ENCODE measurements around the gene OPCML. TPM values are rescaled to one million over a fixed set of nuclear protein-coding genes. Genes with fewer than 3 reads are reported as not detected.

The OPCML gene
- total and polyA plus RNA-seq, 2 donors (not counting 1 experiment from before 2014, with no cell fraction given), result not detected

DNA sequence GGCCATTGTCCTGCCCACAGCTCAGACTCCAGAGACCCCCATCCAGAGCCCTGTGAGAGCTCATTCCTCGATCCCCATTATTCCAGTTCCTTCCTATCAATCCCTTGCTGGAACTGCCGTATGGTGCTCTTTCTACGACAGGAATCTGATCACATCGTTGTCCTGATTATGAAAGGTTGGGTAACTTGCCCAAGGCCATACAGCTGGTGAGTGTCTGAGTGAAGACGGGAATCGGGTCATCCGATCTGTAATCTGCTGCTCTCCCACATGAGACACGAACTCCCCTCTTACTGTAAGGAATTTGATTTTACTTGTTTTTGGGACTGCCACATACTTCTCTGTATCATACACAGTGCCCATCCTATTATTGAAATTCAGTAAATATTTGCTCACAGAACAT is 149.1 kb downstream of the OPCML start:
- DNase-seq (no peak), ATAC-seq (ENCODE audit: low read depth) (no peak)
- Mint-ChIP-seq H3K9me3 (ENCODE audit: insufficient read depth) (no peaks in the 10 kb centered on the region), H3K27ac (no peak overlapping the region), H3K4me3 (no peak overlapping the region), H3K4me1 (no peaks in the 10 kb centered on the region), H3K27me3 (no peaks in the 10 kb centered on the region)
- Histone ChIP-seq H3K27me3 (replicated peaks in 1 of 4; ENCODE audit: control extremely low read depth in 1 of 4, control insufficient read depth in 3 of 4, insufficient read depth in 4 of 4, low read length in 3 of 4) (no peaks in the 10 kb centered on the region), H3K9ac (ENCODE audit: low read length) (no peak overlapping the region), H4K20me1 (ENCODE audit: control insufficient read depth, insufficient read depth, low read length, poor library complexity, severe bottlenecking) (no peaks in the 10 kb centered on the region), H3K79me2 (ENCODE audit: control insufficient read depth, insufficient read depth, low read length) (no peaks in the 10 kb centered on the region), H3K9me3 (ENCODE audit: control extremely low read depth in 1 of 3, control insufficient read depth in 2 of 3, insufficient read depth in 1 of 3, low read length in 2 of 3) (peaks cover 0 to 4% (median 0%) of the 10 kb centered on the region in 3 donors), H3K27ac (ENCODE audit: low read length in 2 of 2) (no peak overlapping the region), H3K4me3 (ENCODE audit: control extremely low read depth in 1 of 5, extremely low read depth in 1 of 5, insufficient read depth in 1 of 5, low read depth in 2 of 5, low read length in 4 of 5) (no peak overlapping the region), H3K4me1 (ENCODE audit: control insufficient read depth in 2 of 2, insufficient read depth in 2 of 2, low read length in 2 of 2) (no peaks in the 10 kb centered on the region), H3K4me2 (replicated peaks; ENCODE audit: low read depth, low read length, poor library complexity, severe bottlenecking) (no peak overlapping the region), H2AFZ (ENCODE audit: insufficient read depth, low read depth, low read length, poor library complexity, severe bottlenecking) (no peak overlapping the region), H3K36me3 (replicated peaks in 1 of 2; ENCODE audit: control extremely low read depth in 1 of 2, control insufficient read depth in 1 of 2, extremely low read depth in 1 of 2, insufficient read depth in 2 of 2, low read length in 1 of 2) (no peaks in the 10 kb centered on the region)
- POLR2A ChIA-PET, result no interaction called here
- WGBS (ENCODE audit: insufficient coverage), result 100% methylated on average over 1 of the region's 8 CpGs
- intact Hi-C loops (cut with micrococcal nuclease), result no loop called here
- TF ChIP-seq, protein P1, sequence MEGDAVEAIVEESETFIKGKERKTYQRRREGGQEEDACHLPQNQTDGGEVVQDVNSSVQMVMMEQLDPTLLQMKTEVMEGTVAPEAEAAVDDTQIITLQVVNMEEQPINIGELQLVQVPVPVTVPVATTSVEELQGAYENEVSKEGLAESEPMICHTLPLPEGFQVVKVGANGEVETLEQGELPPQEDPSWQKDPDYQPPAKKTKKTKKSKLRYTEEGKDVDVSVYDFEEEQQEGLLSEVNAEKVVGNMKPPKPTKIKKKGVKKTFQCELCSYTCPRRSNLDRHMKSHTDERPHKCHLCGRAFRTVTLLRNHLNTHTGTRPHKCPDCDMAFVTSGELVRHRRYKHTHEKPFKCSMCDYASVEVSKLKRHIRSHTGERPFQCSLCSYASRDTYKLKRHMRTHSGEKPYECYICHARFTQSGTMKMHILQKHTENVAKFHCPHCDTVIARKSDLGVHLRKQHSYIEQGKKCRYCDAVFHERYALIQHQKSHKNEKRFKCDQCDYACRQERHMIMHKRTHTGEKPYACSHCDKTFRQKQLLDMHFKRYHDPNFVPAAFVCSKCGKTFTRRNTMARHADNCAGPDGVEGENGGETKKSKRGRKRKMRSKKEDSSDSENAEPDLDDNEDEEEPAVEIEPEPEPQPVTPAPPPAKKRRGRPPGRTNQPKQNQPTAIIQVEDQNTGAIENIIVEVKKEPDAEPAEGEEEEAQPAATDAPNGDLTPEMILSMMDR (IDR thresholded peaks at IDR 0.05), result no peak
- TF ChIP-seq EZH2 (IDR thresholded peaks at IDR 0.05; ENCODE audit: borderline replicate concordance, insufficient read depth, low read depth, low read length, poor library complexity, severe bottlenecking), result no peak
- CTCF ChIA-PET, result no interaction called here

GRCh38 chr11:133382131-133382812 is 150.0 kb downstream of the OPCML start:
- Mint-ChIP-seq H3K4me1 (no peaks in the 10 kb centered on the region), H3K9me3 (ENCODE audit: insufficient read depth) (no peaks in the 10 kb centered on the region), H3K27ac (no peak overlapping the region), H3K27me3 (no peaks in the 10 kb centered on the region), H3K4me3 (no peak overlapping the region)
- no peaks in the 10 kb centered on the region for H3K79me2 ChIP-seq (ENCODE audit: control insufficient read depth, insufficient read depth, low read length)
- intact Hi-C loops (cut with micrococcal nuclease), result no loop called here
- 83% methylated on average over 8 of the region's 12 CpGs for WGBS (ENCODE audit: insufficient coverage)
- H3K27ac ChIP-seq (ENCODE audit: low read length in 2 of 2), result no peak overlapping the region
- H4K20me1 ChIP-seq (ENCODE audit: control insufficient read depth, insufficient read depth, low read length, poor library complexity, severe bottlenecking), result no peaks in the 10 kb centered on the region
- CTCF ChIA-PET, result no interaction called here
- POLR2A ChIA-PET, result no interaction called here
- no peak for TF ChIP-seq EZH2 (IDR thresholded peaks at IDR 0.05; ENCODE audit: borderline replicate concordance, insufficient read depth, low read depth, low read length, poor library complexity, severe bottlenecking)
- TF ChIP-seq, protein P1 (IDR thresholded peaks at IDR 0.05), result no peak
- no peaks in the 10 kb centered on the region for H3K4me1 ChIP-seq (ENCODE audit: control insufficient read depth in 2 of 2, insufficient read depth in 2 of 2, low read length in 2 of 2)
- no peaks in the 10 kb centered on the region for H3K36me3 ChIP-seq (replicated peaks in 1 of 2; ENCODE audit: control extremely low read depth in 1 of 2, control insufficient read depth in 1 of 2, extremely low read depth in 1 of 2, insufficient read depth in 2 of 2, low read length in 1 of 2)
- no peak overlapping the region for H3K9ac ChIP-seq (ENCODE audit: low read length)
- H3K4me3 ChIP-seq (ENCODE audit: control extremely low read depth in 1 of 5, extremely low read depth in 1 of 5, insufficient read depth in 1 of 5, low read depth in 2 of 5, low read length in 4 of 5), result no peak overlapping the region
- H2AFZ ChIP-seq (ENCODE audit: insufficient read depth, low read depth, low read length, poor library complexity, severe bottlenecking), result no peak overlapping the region
- peaks cover 0 to 5% (median 0%) of the 10 kb centered on the region in 3 donors for H3K9me3 ChIP-seq (ENCODE audit: control extremely low read depth in 1 of 3, control insufficient read depth in 2 of 3, insufficient read depth in 1 of 3, low read length in 2 of 3)
- no peak overlapping the region for H3K4me2 ChIP-seq (replicated peaks; ENCODE audit: low read depth, low read length, poor library complexity, severe bottlenecking)
- no peak for DNase-seq
- ATAC-seq (ENCODE audit: low read depth), result no peak
- no peaks in the 10 kb centered on the region for H3K27me3 ChIP-seq (replicated peaks in 1 of 4; ENCODE audit: control extremely low read depth in 1 of 4, control insufficient read depth in 3 of 4, insufficient read depth in 4 of 4, low read length in 3 of 4)
